Iris pigment epithelial cell (primary cell): Measurements from ENCODE around the gene IFNA16.
A peak's percentile ranks its signal among the peaks of the same experiment; 100 is the strongest.
"Not testable (repeated sequence)": the region's sequence is repeated elsewhere in the genome, so short reads cannot be mapped to it uniquely, and the experiment has no call there.

Experiments
- DNase-seq: peaks from one replicate; pipeline ENCODE4 v3.0.0-alpha.2; 2011; ENCODE audit warnings: low read depth

IFNA16 gene

DNA sequence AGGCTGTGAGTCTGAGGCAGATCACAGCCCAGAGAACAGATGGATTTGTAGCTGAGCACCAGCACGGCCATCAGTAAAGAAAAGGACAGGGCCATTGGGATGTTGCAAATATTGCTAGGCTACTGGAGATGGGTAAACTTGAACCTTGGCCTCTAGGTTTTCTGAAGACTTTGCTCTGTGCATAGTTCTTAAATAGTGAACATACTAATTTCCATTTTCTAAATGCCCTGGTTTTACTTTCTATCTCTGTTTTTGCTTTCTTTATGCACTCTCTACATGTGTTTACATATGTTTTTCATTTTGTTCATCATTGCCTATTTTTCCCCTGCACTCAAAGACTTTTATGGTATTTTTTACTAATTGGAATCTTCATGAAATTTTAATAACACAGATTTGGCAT lies at the start of gene IFNA16:
Gene IFNA16, minus strand, starts transcription at position 101 of the 400 bp plus-strand sequence. Its CDS starts 6 bp downstream, at position 95.
- DNase-seq: not testable (repeated sequence)

DNA sequence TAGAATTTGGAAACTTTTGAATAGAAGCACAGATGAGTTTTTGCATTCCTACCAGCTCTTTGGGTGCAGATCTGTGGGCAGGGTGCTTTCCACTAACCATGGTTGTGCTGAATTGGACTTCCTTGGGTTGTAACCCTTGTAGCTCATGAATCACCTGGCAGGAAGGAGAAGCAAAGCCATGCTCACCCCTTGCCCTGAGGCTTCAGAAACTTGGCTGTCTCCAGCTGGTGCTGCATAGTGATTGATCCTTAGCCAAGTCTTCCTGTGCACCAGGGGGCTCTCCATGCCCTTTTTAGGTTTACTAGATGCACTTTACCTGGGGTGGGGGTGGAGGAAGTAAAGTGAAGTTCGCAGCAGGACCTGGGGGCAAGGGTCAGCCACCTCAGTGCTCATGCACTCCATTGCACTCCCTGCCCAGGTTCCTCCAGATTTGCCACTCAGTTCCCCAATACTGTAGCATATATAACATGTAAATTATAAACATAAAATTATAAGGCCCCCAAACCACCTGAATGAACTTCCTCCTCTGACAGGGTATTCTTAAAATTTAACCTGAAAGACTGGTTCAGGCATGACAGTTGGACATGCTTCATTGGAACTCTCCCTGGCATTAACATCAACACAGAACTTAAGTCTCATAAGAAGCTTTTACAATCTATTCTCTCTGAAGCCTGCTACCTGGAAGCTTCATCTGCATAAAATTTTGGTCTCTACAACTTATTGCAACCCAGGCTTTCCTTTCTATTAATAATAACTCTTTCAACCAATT lies 48.5 kb upstream of the IFNA16 start:
- DNase-seq: no peak

DNA sequence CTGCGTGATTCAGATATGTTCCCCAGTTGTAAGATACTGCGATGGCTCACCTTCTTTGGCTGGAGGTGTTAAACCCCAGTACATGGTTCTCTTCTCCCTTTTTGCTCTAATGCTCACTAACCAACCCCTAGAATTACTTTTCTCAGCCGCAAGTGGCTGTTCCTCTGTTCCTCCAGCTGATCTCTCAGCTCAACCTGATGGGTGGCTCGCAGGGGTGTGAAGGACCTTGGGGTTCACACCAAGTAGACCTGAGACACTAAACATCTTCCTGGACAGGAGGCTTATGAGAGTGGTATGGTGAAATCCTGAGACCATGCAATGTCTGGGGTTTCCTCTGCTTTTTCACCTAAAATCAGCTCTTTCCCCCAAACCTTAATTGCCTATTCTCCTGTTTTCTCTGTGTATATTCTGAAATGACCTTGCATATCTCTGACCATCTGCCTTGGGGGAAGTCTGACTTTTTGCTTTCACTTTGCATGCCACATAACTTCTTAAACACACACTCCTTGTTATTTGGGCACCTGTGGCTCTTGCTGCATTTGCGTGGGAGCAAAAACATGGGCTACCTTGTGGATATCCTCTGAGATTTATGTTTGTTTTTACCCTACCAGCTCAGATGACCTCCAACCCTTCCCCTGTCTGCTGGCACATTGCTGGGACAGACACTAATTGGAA lies 38.6 kb upstream of the IFNA16 start:
- no peak for DNase-seq

DNA sequence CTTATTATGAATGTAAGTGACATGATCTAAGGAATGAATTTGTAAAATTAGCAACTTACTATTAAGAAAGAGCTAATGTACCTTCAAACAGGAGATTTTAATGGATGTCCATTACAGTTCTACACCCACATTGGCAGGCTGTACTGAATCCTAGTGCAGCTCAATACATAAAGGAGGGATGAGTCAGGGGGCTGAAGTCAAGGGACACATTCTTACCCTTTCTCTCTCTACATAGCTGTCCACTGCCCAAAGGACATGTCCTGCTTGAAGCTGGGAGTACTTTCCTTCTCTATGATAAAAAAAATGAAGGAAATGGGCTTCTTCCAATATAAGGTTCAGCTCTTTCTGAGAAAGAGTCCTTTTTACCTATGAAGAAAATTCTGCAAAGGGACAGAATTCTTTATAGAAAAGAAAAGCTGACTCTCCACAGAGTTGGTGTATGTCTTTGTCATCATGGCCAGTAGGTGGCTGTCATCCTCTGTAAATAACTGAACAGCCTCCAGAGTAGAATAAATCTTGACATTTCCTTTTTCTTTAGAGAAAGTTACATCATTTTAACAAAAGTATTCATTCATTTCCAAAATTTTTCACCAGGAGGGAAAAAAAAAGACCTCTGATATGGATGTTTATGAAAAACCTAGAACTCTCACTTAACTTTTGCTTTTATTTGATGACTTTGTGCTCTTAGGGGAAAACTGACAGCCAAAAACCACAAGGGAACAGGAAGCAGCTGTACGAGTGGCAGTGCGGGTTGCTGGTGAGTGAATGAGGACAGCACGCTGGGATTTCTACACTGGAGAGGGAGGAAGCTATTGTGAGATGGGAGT lies 35.8 kb upstream of the IFNA16 start:
- DNase-seq: peak; percentile 33

DNA sequence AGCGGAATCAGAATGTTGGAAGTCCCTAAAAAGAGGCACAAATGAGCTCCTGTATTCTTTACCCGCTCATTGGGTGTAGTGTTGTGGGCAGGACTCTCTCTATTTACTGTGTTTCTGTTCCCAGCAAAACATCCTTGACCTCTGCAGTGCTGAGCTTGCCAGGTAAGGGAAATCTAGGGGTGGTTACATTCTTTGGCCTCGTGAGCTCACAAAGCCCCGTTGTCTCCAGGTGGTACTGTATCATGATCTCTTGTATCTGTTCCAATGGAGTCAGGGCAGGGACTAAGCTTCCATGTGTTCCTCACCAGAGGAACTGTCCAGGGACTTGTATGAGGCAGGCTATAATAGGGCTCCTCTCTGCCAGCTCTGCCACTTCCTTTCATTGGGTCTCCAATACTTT lies 34.5 kb upstream of the IFNA16 start:
- no peak for DNase-seq

DNA sequence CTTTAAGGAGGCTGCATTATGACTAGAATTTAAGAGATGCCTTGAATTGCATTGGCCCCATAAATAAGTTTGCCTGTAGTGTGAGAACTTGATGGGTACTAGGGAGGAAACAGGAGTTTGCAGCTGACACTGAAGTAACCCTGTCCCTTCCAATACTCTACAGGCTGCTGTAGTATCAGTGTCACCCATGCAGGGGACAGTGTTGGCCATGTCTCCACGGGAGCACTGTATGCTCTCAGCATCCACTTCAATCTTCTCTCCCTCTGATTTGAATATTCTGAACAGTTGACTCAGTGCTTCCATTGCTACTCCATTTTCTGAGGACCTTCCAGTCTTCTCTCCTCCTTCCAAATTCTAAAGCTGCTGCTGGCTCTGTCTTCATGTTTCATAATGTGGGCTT lies 34.1 kb upstream of the IFNA16 start:
- DNase-seq: no peak

DNA sequence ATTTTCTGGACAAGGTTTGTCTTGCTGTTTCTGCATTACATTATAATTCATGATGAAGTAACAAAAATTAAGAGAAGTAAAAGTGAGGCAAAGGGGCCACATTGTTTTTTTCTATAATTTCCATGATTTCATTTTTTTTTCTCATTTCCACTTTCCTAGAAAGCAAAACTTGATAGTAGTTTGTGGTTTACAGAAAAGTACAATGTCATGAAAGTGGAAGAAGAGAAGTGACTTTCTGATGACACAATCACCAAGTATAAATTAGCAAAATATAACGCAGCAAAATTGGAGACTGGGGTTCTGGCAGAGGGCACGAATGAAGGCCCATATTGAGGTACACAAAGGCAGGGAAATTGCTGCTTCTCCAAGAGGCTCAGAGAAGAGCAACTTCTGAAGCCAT lies 27.7 kb upstream of the IFNA16 start:
- DNase-seq: no peak

DNA sequence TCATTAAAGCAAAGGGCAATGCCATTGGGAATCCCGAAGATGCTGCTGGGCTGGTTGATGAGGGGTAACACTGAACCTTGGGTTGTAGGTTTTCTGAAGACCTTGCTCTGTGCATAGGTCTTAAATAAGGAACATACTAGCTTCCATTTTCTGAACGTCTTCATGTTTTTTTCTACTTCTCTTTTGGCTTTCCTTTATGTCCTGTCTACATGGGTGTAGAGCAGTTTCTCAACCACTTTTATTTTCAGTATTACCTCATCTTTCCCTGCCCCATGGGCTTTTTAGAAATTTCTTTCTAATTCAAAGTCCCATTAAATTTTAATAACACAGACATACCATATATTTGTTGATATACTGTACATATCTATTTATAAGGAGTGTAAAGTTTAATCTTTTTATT lies 22.8 kb upstream of the IFNA16 start, which contains the start of gene IFNA14:
Gene IFNA14, minus strand, starts transcription at position 95 of the 400 bp plus-strand sequence. Its CDS starts 70 bp downstream, at position 25.
- DNase-seq: no peak

DNA sequence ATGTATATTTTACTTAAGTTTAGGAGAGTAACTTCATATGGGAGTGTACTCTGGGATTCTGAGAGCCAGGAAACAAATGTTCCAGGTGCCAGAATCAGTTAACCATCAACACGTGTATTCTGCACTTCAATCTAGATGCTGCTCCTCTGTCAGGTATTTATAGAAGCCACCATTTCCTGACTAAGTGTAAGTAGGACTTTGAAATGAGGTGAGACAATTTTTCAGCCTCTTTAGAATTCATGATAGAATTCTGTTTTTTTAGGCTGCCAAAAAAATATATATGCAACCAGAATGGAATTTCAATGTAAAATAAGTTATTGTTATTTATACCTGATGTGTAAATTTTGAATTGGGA lies 19.2 kb upstream of the IFNA16 start:
- DNase-seq: not testable (repeated sequence)

DNA sequence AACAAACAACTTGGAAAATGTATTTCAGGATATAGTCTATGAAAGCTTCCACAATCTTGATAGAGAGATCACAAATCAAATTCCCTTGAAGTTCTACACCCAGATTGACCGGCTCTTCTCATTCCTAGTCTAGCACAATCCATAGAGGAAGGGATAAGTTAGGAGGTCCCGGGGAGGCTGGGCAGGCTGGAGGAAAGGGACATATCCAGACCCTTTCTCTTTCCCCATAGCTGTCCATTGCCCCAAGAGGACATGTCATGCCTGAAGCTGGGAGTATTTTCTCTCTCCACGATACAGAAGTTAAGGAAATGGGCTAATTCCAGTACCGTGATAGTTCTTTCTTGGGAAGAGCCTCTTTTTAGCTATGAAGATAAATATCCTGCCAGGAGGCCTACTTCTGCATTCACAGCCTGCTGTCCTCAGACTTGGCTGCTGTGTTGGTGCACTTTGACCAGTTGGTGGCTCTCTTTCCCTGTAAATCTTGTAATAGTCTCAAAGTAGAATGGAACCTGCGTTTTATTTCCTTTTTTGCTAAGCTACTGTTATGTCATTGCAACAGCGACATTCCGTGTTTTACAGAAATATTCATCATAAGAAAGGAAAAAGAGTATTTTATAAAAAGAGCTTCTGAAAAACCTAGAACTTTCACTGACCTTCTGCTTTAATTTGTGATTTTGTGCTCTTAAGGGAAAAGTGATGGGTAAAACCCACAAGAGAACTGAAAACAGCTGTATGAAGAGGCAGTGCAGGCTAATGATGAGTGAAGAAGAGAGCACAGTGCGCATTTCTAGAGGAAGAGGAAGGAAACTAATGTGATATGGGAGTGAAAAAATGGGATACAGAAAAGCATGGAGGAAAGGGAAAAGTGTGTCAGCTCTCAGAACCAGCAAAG lies 18.6 kb upstream of the IFNA16 start:
- DNase-seq: peak; percentile 61

DNA sequence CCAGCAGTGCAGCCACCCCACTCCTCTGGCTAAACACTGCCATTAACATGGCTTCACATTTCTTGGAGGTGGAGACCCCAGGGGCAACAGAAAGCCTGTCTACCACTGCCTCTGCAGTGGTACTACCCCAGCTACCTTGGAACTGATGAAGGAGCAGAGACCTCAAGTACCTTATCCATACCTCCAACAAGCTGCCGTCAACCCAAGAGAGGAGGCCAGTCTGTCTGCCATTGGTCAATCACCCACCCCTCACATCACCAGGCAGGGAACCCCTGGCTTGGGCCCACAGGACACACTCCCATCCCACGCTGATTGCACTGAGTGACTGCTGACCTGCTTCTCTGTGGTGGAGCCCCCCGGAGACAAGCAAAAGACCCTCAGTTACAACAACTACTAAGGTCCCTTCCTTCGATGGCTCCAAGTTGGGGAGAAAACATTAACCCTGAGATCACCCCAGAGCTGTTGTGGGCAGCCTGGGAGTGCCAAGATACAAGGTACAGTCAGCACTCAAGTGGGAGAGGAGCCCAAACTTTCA lies 17.1 kb upstream of the IFNA16 start:
- no peak for DNase-seq

DNA sequence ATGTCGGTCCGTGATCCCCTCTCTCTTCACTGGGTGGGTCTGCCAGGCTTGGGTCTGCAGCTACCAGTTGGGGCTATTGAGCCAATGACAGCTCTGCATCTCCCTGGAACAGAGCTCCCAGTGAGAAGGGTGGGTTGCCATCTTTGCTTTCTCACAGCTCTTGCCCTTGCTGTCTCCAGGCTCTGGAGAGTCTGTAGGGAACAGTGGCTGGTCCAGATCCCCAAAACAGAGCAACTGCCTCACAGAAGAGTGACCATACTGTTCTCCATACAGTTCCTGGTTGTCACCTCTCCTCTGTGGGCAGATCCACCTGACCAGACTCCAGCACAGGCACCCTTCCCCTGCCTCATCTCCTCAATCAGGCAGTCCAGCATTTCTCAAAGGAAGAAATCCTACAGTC lies 16.1 kb upstream of the IFNA16 start:
- DNase-seq: no peak

DNA sequence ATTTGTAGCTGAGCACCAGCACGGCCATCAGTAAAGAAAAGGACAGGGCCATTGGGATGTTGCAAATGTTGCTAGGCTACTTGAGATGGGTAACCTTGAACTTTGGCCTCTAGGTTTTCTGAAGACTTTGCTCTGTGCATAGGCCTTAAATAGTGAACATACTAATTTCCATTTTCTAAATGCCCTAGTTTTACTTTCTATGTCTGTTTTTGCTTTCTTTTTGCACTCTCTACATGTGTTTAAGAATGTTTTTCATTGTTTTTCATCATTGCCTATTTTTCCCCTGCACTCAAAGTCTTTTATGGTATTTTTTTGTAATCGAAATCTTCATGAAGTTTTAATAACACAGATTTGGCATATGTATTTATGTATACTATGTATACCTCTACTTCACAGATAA lies 11.0 kb upstream of the IFNA16 start, which contains the start of gene IFNA17:
Gene IFNA17, minus strand, starts transcription at position 101 of the 400 bp plus-strand sequence. Its CDS starts 49 bp downstream, at position 52.
- no peak for DNase-seq

DNA sequence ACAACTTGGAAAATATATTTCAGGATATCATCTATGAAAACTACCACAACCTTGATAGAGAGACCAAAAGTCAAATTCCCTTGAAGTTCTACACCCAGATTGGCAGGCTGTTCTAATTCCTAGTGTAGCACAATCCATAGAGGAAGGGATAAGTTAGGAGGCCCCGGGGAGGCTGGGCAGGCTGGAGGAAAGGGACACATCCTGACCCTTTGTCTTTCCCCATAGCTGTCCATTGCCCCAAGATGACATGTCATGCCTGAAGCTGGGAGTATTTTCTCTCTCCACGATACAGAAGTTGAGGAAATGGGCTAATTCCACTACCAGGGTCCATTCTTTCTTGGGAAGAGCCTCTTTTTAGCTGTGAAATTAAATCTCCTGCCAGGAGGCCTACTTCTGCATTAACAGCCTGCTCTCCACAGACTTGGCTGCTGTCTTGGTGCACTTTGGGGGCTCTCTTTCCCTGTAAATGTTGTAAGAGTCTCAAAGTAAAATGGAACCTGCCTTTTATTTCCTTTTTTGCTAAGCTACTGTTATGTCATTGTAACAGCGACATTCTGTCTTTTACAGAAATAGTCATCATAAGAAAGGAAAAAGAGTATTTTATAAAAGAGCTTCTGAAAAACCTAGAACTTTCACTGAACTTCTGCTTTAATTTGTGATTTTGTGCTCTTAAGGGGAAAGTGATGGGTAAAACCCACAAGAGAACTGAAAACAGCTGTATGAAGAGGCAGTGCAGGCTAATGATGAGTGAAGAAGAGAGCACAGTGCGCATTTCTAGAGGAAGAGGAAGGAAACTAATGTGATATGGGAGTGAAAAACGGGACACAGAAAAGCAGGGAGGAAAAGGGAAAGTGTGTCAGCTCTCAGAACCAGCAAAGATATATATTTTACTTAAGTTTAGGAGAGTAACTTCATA lies 3.4 kb downstream of the IFNA16 start:
- DNase-seq: peak; percentile 20

DNA sequence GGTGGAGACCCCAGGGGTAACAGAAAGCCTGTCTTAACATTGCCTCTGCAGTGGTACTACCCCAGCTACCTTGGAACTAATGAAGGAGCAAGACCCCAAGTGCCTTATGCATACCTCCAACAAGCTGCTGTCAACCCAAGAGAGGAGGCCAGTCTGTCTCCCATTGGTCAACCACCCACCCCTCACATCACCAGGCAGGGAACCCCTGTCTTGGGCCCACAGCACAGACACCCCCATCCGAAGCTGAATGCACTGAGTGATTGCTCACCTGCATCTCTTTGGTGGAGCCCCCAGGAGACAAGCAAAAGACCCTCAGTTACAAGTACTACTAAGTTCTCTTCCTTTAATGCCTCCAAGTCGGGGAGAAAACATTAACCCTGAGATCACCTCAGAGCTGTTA lies 5.0 kb downstream of the IFNA16 start:
- not testable (repeated sequence) for DNase-seq

DNA sequence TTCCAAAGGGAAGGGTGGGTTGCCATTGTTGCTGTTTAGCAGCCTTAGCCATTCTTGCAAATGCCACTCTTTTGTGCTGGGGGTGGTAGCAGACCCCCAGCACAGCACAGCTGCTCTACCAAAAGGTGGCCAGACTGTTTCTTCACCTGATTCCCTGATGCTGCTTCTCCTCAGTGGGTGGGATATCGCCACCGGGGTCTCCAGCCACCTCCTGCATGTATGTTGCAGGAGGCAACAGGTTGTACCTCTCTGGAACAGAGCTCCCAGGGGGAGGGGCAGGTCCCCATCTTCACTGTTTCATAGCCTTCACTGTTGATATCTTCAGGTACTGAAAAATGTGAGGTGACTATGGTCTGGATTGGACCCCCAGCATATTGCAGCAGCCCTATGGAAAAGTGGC lies 6.3 kb downstream of the IFNA16 start:
- not testable (repeated sequence) for DNase-seq

DNA sequence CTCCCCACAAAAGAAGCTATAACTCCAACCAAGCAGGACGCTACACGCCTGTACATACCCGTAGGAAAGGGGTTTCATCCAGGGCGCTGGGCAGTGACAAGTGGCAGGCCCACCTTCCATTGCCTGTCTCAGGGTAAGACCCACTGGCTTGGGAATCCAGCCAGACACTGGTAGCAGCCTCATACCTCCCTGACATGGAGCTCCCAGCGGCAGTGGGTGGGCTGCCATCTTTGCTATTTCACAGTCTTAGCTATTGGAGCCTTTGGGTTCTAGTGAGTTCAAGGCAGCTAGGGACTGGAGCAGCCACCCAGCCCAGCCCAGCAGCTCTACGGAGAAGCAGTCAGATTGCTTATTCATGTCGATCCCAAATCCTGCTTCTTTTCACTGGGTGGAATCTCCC lies 6.8 kb downstream of the IFNA16 start:
- DNase-seq: no peak

DNA sequence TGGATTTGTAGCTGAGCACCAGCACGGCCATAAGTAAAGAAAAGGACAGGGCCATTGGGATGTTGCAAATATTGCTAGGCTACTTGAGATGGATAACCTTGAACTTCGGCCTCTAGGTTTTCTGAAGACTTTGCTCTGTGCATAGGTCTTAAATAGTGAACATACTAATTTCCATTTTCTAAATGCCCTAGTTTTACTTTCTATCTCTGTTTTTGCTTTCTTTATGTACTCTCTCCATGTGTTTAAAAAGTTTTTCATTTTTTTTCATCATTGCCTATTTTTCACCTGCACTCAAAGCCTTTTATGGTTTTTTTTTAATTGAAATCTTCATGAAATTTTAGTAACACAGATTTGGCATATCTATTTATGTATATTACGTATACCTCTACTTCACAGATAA lies 10.1 kb downstream of the IFNA16 start, which contains the start of gene IFNA10:
Gene IFNA10, minus strand, starts transcription at position 101 of the 400 bp plus-strand sequence. Its CDS starts 46 bp downstream, at position 55.
- not testable (repeated sequence) for DNase-seq

DNA sequence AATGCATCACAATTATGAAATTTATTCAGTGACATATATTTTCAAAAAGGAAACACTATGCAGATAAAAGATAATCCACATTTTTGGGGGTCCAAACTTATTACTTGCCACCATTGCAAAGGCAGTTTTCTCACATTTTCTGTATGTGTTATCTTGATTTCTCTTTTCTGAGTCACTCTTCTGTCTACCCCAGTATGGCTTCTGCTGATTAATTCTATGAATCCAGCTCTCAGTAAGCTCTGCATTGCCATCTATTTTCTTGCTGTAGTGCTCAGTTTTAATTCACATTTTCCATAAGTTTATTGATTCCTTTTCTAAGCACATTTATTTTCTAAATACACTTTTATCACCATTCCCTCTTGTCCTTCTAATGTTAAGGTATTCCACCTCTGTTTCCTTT lies 11.9 kb downstream of the IFNA16 start:
- DNase-seq: no peak

DNA sequence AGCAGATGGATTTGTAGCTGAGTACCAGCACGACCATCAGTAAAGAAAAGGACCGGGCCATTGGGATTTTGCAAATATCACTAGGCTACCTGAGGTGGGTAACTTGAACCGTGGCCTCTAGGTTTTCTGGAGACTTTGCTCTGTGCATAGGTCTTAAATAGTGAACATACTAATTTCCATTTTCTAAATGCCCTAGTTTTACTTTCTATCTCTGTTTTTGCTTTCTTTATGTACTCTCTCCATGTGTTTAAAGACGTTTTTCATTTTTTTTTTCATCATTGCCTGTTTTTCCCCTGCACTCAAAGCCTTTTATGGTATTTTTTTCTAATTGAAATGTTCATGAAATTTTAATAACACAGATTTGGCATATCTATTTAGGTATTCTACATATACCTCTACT lies 15.0 kb downstream of the IFNA16 start, which contains the start of gene IFNA7:
Gene IFNA7, minus strand, starts transcription at position 101 of the 400 bp plus-strand sequence. Its CDS starts 40 bp downstream, at position 61.
- DNase-seq: not testable (repeated sequence)
